ENCODE measurements around the gene DRC1. TPM values are rescaled to one million over a fixed set of nuclear protein-coding genes. Genes with fewer than 3 reads are reported as not detected.

DRC1 gene
- total and polyA plus RNA-seq, 8 donors, result 0.92 to 7.9 (median 4.5) TPM; not detected in 1

DNA sequence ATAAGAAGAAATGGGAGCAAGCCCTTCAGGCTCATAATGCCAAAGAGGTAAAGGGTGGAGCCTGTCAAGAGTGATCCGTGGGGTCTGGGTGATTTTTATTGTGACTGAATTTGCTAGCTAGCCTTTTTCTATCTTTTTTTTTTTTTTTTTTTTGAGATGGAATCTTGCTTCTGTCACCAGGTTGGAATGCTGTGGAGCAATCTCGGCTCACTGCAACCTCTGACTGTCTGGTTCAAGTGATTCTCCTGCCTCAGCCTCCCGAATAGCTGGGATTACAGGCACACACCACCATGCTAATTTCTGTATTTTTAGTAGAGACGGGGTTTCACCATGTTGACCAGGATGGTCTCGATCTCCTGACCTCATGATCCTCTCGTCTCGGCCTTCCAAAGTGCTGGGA is 29.1 kb downstream of the DRC1 start:
- intact Hi-C loops (cut with DNase I), result no loop called here
- no peaks in the 10 kb centered on the region for H3K9me3 ChIP-seq
- no peaks in the 10 kb centered on the region for H3K4me1 ChIP-seq
- no peak overlapping the region for H3K27ac ChIP-seq
- DNase-seq (no peak), ATAC-seq (no peak)
- H3K36me3 ChIP-seq, result no peaks in the 10 kb centered on the region
- no peaks in the 10 kb centered on the region for H3K27me3 ChIP-seq
- H3K4me3 ChIP-seq, result no peak overlapping the region
- TF ChIP-seq, protein P1, sequence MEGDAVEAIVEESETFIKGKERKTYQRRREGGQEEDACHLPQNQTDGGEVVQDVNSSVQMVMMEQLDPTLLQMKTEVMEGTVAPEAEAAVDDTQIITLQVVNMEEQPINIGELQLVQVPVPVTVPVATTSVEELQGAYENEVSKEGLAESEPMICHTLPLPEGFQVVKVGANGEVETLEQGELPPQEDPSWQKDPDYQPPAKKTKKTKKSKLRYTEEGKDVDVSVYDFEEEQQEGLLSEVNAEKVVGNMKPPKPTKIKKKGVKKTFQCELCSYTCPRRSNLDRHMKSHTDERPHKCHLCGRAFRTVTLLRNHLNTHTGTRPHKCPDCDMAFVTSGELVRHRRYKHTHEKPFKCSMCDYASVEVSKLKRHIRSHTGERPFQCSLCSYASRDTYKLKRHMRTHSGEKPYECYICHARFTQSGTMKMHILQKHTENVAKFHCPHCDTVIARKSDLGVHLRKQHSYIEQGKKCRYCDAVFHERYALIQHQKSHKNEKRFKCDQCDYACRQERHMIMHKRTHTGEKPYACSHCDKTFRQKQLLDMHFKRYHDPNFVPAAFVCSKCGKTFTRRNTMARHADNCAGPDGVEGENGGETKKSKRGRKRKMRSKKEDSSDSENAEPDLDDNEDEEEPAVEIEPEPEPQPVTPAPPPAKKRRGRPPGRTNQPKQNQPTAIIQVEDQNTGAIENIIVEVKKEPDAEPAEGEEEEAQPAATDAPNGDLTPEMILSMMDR (IDR thresholded peaks at IDR 0.05), result no peak

DNA sequence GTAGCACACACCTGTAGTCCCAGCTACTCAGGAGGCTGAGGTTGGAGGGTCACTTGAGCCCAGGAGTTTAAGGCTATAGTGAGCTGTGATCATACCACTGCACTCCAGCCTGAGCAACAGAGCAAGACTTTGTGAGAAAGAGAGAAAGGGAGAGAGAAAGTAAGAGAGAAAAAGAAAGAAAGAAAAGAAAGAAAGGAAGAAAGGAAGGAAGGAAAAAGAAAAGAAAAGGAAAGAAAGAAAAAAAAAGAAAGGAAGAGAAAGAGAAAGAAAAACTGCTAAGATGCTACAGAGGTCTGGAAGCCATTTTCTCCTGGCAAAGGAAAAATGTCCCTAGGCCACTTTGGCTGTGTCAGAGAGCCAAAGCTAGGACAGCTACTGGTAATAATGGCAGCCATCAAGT is 30.6 kb downstream of the DRC1 start:
- H3K4me1 ChIP-seq, result no peaks in the 10 kb centered on the region
- H3K9me3 ChIP-seq, result no peaks in the 10 kb centered on the region
- intact Hi-C loops (cut with DNase I), result no loop called here

DNA sequence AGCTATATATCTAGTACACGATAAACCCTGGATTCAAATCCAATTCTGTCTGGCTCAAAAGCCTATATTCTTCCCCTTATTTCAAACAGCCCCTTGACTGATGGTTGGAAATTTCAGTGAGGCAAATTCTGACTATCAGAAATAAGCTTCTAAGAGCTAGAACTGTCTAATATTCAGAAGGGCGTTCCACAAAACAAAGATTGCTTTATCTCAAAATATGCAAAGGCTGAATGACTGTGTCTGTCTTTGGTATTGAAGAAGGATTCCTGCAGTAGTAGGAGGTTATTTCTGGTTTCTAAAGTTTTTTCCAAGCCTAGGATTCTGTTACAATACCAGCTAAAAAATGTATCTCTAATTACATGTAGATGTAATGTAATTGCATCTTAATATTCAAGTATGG is 31.1 kb downstream of the DRC1 start:
- TF ChIP-seq, protein P1 (IDR thresholded peaks at IDR 0.05), result no peak
- H3K36me3 ChIP-seq, result no peaks in the 10 kb centered on the region
- no peak for DNase-seq
- no peak for ATAC-seq
- H3K4me1 ChIP-seq, result no peaks in the 10 kb centered on the region
- H3K4me3 ChIP-seq, result no peak overlapping the region
- no peaks in the 10 kb centered on the region for H3K27me3 ChIP-seq
- H3K9me3 ChIP-seq, result no peaks in the 10 kb centered on the region
- intact Hi-C loops (cut with DNase I), result no loop called here
- H3K27ac ChIP-seq, result no peak overlapping the region

More for the DNA sequence above, 30.6 kb downstream of the DRC1 start:
- Histone ChIP-seq H3K27ac (no peak overlapping the region), H3K4me3 (no peak overlapping the region), H3K27me3 (no peaks in the 10 kb centered on the region), H3K36me3 (no peaks in the 10 kb centered on the region)
- no peak for DNase-seq
- ATAC-seq, result no peak
- TF ChIP-seq, protein P1 (IDR thresholded peaks at IDR 0.05), result no peak

DNA sequence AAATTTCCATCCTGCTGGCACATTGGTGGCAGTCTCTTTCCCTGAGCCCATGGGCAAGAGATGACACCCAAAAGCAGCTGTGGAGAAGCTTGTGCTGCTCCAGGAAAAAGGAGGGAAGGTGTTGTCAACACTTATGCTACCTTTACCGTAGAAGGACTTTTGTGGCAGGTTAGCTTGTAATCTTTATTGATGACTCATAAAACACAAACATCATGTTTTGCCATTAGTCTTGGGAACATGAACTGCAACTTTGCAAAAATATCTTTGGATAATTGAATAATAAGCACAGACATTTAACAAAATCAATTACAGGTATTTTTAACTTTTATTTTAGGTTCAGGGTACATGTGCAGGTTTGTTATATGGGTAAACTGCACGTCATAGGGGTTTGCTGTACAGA is 33.4 kb downstream of the DRC1 start:
- intact Hi-C loops (cut with DNase I), result no loop called here
- no peak for DNase-seq
- Histone ChIP-seq H3K36me3 (no peaks in the 10 kb centered on the region), H3K4me1 (no peaks in the 10 kb centered on the region), H3K27me3 (no peaks in the 10 kb centered on the region), H3K27ac (no peak overlapping the region), H3K4me3 (no peak overlapping the region), H3K9me3 (no peaks in the 10 kb centered on the region)
- no peak for ATAC-seq
- TF ChIP-seq, protein P1 (IDR thresholded peaks at IDR 0.05), result no peak

DNA sequence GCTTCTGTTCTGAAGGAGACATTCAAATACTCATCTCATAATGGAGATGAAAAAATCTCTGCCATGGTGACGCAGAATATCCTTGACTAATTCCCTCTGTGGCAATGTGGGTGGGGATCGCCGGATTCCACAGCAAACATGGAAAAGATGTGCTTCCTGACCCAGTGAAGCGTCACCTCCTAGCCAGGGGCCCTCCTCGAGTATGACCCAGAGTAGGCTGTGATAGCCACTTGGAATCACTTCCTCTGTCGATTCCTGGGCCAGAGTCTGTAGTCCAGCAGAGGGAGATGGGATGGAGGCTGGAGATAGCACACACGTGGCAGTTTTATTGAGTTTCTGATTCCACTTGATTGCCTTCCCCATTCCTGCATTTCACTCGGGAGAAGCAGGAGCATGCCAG is 36.8 kb downstream of the DRC1 start:
- ATAC-seq, result no peak
- intact Hi-C loops (cut with DNase I), result no loop called here

More for the DNA sequence above, 36.8 kb downstream of the DRC1 start:
- Histone ChIP-seq H3K9me3 (no peaks in the 10 kb centered on the region), H3K27me3 (no peaks in the 10 kb centered on the region), H3K36me3 (no peaks in the 10 kb centered on the region), H3K4me1 (no peaks in the 10 kb centered on the region), H3K4me3 (no peak overlapping the region), H3K27ac (no peak overlapping the region)
- TF ChIP-seq, protein P1 (IDR thresholded peaks at IDR 0.05), result no peak
- DNase-seq, result no peak

Measured in left lung (tissue), 10 donors.